Left ventricle myocardium inferior (tissue), 1 donor: ENCODE results near the gene KISS1. TPM values are rescaled to one million over a fixed set of nuclear protein-coding genes. Genes with fewer than 3 reads are reported as not detected.

ENCODE experiments used
- DNase-seq: peaks from one replicate; pipeline ENCODE4 v3.0.0-alpha.2; 2020
- H3K27ac ChIP-seq: fragments of 200-600 bp; replicated peaks from 2 replicates; pipeline ENCODE4 v1.8.0; 2021
- H3K27me3 ChIP-seq: fragments of 200-600 bp; 2 replicates; pipeline ENCODE4 v1.8.0; 2021; ENCODE audit warnings: low read depth
- H3K36me3 ChIP-seq: fragments of 200-600 bp; 2 replicates; pipeline ENCODE4 v1.8.0; 2021
- H3K4me1 ChIP-seq: fragments of 200-600 bp; 2 replicates; pipeline ENCODE4 v1.8.0; 2021
- H3K4me3 ChIP-seq: fragments of 200-600 bp; 2 replicates; pipeline ENCODE4 v1.8.0; 2021; ENCODE audit warnings: mild to moderate bottlenecking, moderate library complexity
- H3K9me3 ChIP-seq: fragments of 200-600 bp; replicated peaks from 2 replicates; pipeline ENCODE4 v1.8.0; 2021
- intact Hi-C: fragments of 100-400 bp; cut with micrococcal nuclease; formaldehyde crosslinking; loops from one replicate; pipeline ENCODE4 v1.11.0; 2022
- total RNA-seq: library from RNA; stranded (reverse); fragmentation: NEBNext Ultra II Directional; extraction: Animal tissue kit (Norgen Biotek cat#: 25700); gene quantifications from one replicate; pipeline ENCODE4 v1.2.1, GENCODE V29; 2021
- TF ChIP-seq, protein P1 (sequence below): fragments of 200-600 bp; IDR thresholded peaks from 2 replicates; pipeline ENCODE4 v1.8.0; 2021; ENCODE audit warnings: antibody characterized with exemption, mild to moderate bottlenecking, borderline replicate concordance
- donor health status: DM: no; HTN: yes; CAD: no; lungs with severe emphysema.

Gene KISS1
- total RNA-seq, 1 donor from 2014 or later: not detected

DNA sequence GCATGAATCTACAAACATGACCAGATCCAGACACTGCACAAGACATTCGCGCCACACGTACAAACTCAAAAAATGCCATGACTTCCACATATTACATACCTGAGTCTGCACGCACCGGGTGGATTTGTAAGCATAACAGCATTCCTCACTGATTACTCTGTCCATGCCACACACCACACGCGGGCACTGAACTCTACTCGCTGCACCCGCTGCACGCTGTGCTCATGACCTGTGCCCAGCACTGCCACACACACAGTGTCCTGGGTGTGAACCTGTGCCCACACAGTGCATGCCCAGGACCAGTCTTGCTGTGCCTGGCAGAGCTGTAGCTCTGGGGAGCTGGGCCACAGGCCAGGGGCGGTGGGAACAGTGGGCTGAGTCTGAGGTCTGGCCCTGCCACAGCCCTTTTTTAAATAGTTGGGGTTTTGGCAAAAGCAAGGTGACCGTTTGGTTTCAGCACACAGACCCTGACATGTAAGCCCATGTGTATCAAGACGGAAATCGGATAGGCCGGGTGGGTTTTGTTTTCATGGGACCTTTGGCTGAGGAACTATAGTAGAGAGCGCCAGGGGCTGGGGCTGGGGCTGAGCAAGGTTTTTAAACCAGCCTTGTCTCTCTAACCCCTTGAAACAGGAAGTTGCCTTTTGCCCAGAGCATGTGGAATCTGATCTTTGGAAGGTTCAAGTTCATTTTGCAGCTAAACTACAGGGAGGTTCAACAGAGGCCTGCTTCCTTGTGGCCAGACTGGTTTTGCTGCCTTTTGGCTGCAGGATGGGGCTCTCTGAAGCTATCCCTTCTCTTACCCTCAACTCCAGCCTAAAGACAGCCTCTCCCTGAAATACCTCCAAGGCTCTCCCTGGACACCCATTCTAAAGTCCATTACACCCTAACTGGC lies 29.8 kb upstream of the KISS1 start:
- no peaks in the 10 kb centered on the region for H3K4me1 ChIP-seq
- H3K27me3 ChIP-seq: no peaks in the 10 kb centered on the region
- peaks cover 56% of the 10 kb centered on the region for H3K36me3 ChIP-seq
- H3K9me3 ChIP-seq: no peaks in the 10 kb centered on the region
- no peak overlapping the region for H3K27ac ChIP-seq
- intact Hi-C loops: no loop called here
- no peak overlapping the region for H3K4me3 ChIP-seq
- no peak for DNase-seq
- TF ChIP-seq, protein P1, sequence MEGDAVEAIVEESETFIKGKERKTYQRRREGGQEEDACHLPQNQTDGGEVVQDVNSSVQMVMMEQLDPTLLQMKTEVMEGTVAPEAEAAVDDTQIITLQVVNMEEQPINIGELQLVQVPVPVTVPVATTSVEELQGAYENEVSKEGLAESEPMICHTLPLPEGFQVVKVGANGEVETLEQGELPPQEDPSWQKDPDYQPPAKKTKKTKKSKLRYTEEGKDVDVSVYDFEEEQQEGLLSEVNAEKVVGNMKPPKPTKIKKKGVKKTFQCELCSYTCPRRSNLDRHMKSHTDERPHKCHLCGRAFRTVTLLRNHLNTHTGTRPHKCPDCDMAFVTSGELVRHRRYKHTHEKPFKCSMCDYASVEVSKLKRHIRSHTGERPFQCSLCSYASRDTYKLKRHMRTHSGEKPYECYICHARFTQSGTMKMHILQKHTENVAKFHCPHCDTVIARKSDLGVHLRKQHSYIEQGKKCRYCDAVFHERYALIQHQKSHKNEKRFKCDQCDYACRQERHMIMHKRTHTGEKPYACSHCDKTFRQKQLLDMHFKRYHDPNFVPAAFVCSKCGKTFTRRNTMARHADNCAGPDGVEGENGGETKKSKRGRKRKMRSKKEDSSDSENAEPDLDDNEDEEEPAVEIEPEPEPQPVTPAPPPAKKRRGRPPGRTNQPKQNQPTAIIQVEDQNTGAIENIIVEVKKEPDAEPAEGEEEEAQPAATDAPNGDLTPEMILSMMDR: no peak

DNA sequence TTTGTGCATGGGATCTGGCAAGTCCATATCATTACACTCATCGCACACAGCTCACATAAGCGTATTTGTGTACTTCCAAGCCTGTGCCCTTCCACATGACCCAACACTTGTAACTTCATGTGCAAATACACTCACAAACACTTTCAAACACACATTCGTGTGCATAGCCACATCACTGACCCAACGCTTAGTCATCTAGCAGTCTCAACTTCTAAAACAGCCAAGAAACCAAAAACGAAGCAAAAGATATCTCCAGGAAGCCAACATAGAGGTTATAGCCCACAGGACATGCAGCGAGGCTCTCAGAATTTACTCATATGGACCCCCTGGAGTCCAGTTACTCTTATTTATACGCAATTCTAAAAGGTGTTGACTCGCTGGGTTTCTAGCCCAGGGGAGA lies 28.4 kb upstream of the KISS1 start:
- Histone ChIP-seq H3K9me3 (no peaks in the 10 kb centered on the region), H3K27ac (no peak overlapping the region), H3K36me3 (peaks cover 44% of the 10 kb centered on the region), H3K4me1 (no peaks in the 10 kb centered on the region), H3K27me3 (no peaks in the 10 kb centered on the region), H3K4me3 (no peak overlapping the region)
- intact Hi-C loops: no loop called here
- no peak for DNase-seq
- TF ChIP-seq, protein P1: no peak

DNA sequence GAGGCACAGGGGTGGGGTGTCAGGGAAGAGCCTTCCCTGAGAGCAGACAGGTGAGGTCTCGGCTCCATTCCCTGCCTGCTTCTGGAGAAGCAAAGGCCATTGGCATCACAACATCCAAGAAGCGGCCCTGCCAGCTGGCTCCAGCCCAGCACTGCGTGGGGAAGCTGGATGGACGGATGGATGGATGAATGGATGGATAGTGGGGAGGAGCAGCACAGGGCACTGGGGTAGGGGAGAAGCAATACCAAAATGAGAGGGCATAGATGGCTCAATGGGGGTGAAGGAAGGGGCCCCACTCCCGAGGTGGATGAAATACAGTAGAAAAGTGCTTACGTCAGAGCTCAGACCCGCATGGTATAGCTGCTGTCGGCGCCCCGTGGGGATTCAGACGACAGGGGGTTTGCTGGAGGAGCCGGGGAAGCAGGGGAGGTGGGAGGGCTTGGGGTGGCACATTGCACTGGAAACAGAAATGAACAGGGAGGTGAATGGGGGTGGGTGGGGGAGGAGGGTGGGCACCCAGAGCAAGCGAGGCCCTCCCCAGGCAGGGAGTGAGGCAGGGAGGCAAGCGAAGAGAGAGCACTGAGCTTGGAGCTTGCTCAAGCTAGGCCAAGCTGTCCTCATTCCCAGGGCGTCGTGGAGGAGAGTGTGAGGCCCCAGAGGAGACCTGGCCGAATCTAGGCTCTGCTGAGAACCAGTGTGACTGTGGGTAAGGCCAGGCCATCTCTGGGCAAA lies 27.0 kb upstream of the KISS1 start:
- DNase-seq: no peak
- no peaks in the 10 kb centered on the region for H3K9me3 ChIP-seq
- peaks cover 36% of the 10 kb centered on the region for H3K36me3 ChIP-seq
- H3K4me3 ChIP-seq: no peak overlapping the region
- H3K27ac ChIP-seq: no peak overlapping the region
- no peaks in the 10 kb centered on the region for H3K27me3 ChIP-seq
- intact Hi-C loops: no loop called here
- no peaks in the 10 kb centered on the region for H3K4me1 ChIP-seq
- TF ChIP-seq, protein P1: no peak

DNA sequence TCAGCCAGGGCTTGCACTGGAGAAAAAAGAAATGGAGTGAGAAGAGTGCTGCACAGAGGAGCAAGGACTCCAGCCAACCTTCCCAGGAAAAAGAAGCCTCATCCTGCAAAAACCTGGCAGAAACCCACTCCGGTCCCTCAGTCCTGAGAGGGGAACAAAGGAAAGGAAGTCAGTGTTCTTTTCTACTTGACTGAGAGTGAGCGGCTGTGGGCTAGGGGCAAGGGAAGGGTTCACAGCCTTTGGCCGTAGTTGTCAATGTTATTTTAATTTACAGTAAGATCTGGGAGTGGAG lies 26.4 kb upstream of the KISS1 start:
- H3K36me3 ChIP-seq: peaks cover 30% of the 10 kb centered on the region
- intact Hi-C loops: no loop called here
- TF ChIP-seq, protein P1: no peak

DNA sequence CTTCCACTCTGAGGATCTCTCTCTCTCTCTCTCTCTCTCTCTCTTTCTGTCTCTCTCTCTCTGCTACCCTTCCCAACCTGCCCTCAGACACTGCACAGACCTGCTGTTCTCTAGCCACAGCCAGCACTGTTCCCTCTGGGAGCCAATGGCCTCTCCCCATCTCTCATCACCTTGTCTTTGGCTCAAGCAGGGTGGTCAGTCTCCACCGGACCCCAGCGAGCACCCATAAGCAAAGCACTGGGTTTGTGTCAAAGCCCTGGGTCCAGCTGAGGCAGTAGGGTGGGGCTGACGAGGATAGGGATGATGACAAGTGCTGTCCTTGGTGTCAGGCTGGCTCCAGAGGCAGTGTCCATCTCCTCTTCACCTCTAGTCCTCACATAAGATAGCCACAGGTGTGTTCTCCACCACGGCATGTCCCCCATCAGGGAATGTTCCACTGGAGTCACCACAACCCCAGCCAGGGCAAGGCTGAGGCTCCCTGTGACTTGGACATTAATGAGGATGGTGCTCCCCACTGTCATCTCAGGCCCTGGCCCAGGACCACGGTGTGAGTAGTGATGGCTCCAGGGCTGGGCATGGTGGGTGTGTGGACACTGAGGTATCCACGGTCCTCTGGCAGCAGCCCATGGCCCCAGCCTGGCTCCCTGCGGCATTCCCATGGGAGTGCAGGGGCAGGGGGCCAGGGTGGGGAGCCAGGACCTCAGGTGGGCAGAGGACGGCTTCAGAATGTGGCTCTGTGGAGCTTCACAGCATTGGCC lies 25.9 kb upstream of the KISS1 start:
- Histone ChIP-seq H3K27me3 (no peaks in the 10 kb centered on the region), H3K36me3 (peaks cover 27% of the 10 kb centered on the region), H3K9me3 (no peaks in the 10 kb centered on the region), H3K27ac (no peak overlapping the region), H3K4me1 (no peaks in the 10 kb centered on the region), H3K4me3 (no peak overlapping the region)
- intact Hi-C loops: no loop called here
- DNase-seq: no peak
- TF ChIP-seq, protein P1: no peak

More for the DNA sequence above, 26.4 kb upstream of the KISS1 start:
- H3K4me3 ChIP-seq: no peak overlapping the region
- H3K27ac ChIP-seq: no peak overlapping the region
- no peaks in the 10 kb centered on the region for H3K27me3 ChIP-seq
- no peaks in the 10 kb centered on the region for H3K4me1 ChIP-seq
- no peak for DNase-seq
- H3K9me3 ChIP-seq: no peaks in the 10 kb centered on the region
